ENCODE measurements around the gene ITPA. TPM values are rescaled to one million over a fixed set of nuclear protein-coding genes. Genes with fewer than 3 reads are reported as not detected.

The ITPA gene
- total and polyA plus RNA-seq, 2 donors (not counting 3 experiments of a cell fraction or from before 2014, with no cell fraction given), result 43.2 to 65.0 TPM

DNA sequence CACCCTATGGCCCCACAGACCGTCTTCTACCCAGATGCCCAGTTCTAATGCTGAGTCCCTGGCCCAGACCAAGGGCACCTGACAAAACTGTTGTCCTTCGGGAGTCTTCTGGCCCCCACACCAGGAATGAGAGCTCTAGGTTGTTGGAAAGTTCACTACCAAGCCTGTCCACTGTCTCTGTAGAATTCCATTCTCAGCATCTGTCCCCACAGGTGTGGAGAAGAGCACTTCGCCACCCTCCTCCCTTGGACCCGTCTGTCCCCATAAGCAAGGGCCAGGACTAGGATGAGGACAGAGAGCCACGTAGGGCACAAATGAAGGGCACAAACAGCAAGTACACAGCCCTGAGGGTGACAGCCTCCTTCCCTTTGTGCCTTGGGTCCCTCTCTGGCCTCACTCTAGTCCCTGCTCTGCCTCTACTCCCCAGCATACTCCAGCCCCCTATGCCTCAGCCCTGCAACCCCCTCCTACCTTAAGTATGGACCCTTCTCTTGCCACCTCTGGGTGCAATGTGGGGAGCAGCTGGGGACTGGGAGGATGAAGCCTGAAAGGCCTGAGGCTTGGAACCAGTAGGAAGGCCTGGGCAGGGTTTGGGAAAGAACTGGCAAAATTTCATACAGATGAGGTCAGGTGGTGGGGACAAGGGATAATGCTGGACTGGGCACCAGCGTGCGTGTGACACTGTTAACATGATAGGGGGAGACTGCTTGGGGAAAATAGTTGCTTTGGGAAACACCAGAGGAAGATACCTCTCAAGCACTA, 40.3 kb upstream of the ITPA start:
- intact Hi-C loops (cut with micrococcal nuclease), result no loop called here
- DNase-seq (ENCODE audit: low read depth, low spot score) (no peak), FAIRE-seq (no peak)
- H3K9me1 ChIP-seq (replicated peaks; ENCODE audit: control insufficient read depth, extremely low read depth, insufficient read depth, low read length), result no peaks in the 10 kb centered on the region
- H4K20me1 ChIP-seq (replicated peaks; ENCODE audit: control insufficient read depth, extremely low read depth, insufficient read depth, low read length), result no peaks in the 10 kb centered on the region
- no peak overlapping the region for H3K4me3 ChIP-seq (replicated peaks in 1 of 3; ENCODE audit: insufficient read depth in 1 of 3, low read depth in 1 of 3, low read length in 3 of 3)
- peaks cover 13 to 19% of the 10 kb centered on the region in 2 experiments for H3K27me3 ChIP-seq (ENCODE audit: control insufficient read depth in 2 of 2, insufficient read depth in 2 of 2, low read length in 2 of 2)
- POLR2A ChIA-PET, result no interaction called here
- no peak overlapping the region for H3K9ac ChIP-seq (replicated peaks; ENCODE audit: extremely low read depth, insufficient read depth, low read length)
- no peaks in the 10 kb centered on the region for H3K4me1 ChIP-seq (ENCODE audit: control insufficient read depth, extremely low read depth, insufficient read depth, low read length)
- H3K27ac ChIP-seq (ENCODE audit: insufficient read depth, low read depth, low read length), result no peak overlapping the region
- no peaks in the 10 kb centered on the region for H3K36me3 ChIP-seq (ENCODE audit: control insufficient read depth in 2 of 2, extremely low read depth in 1 of 2, insufficient read depth in 2 of 2, low read length in 2 of 2)
- dilution Hi-C loops (cut with MboI; ENCODE audit: extremely low pct_ligation_motif_present, low sequenced_read_pairs), result no loop called here
- CTCF ChIA-PET, result interaction anchor here (1.1 kb wide), 1 partner anchor 115 kb away, joined by 6 read pairs; no protein-coding TSS in a partner anchor
- no peak overlapping the region for H3K4me2 ChIP-seq (ENCODE audit: insufficient read depth, low read length)
- TF ChIP-seq GATA2 (IDR thresholded peaks at IDR 0.05; ENCODE audit: insufficient read depth, insufficient read length, low read depth, low read length), result no peak
- TF ChIP-seq POLR2AphosphoS5 (IDR thresholded peaks at IDR 0.05; ENCODE audit: insufficient read depth, low read depth, low read length), result no peak
- TF ChIP-seq, protein P1, sequence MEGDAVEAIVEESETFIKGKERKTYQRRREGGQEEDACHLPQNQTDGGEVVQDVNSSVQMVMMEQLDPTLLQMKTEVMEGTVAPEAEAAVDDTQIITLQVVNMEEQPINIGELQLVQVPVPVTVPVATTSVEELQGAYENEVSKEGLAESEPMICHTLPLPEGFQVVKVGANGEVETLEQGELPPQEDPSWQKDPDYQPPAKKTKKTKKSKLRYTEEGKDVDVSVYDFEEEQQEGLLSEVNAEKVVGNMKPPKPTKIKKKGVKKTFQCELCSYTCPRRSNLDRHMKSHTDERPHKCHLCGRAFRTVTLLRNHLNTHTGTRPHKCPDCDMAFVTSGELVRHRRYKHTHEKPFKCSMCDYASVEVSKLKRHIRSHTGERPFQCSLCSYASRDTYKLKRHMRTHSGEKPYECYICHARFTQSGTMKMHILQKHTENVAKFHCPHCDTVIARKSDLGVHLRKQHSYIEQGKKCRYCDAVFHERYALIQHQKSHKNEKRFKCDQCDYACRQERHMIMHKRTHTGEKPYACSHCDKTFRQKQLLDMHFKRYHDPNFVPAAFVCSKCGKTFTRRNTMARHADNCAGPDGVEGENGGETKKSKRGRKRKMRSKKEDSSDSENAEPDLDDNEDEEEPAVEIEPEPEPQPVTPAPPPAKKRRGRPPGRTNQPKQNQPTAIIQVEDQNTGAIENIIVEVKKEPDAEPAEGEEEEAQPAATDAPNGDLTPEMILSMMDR (IDR thresholded peaks at IDR 0.05; ENCODE audit: extremely low read depth in 1 of 2, insufficient read depth in 1 of 2, low read depth in 1 of 2, low read length in 2 of 2), result no peak
- no peak for TF ChIP-seq EZH2 (IDR thresholded peaks at IDR 0.05; ENCODE audit: borderline replicate concordance, low read depth, low read length, severe bottlenecking)
- no peak for TF ChIP-seq MYC (IDR thresholded peaks at IDR 0.05; ENCODE audit: low read depth, low read length)
- TF ChIP-seq POLR2A (IDR thresholded peaks at IDR 0.05; ENCODE audit: low read depth, low read length), result no peak
- TF ChIP-seq, protein P2, sequence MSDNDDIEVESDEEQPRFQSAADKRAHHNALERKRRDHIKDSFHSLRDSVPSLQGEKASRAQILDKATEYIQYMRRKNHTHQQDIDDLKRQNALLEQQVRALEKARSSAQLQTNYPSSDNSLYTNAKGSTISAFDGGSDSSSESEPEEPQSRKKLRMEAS (IDR thresholded peaks at IDR 0.05; ENCODE audit: insufficient read depth, insufficient read length), result no peak
- no peak for TF ChIP-seq JUN (IDR thresholded peaks at IDR 0.05; ENCODE audit: borderline replicate concordance, insufficient read depth, insufficient read length, low read depth)
- no peak for TF ChIP-seq FOS (IDR thresholded peaks at IDR 0.05; ENCODE audit: borderline replicate concordance, insufficient read depth, low read length)
- no TSS peak for BruUV-seq (replicated peaks)
- H2AFZ ChIP-seq (ENCODE audit: low read depth, low read length), result no peak overlapping the region
- no peaks in the 10 kb centered on the region for H3K79me2 ChIP-seq (ENCODE audit: control insufficient read depth, insufficient read depth, low read length)
- H3K9me3 ChIP-seq (replicated peaks; ENCODE audit: control insufficient read depth, insufficient read depth, low read length), result no peaks in the 10 kb centered on the region
